ENCODE data around the gene PROB1.
"Not testable (repeated sequence)": the region's sequence is repeated elsewhere in the genome, so short reads cannot be mapped to it uniquely, and the experiment has no call there.

Gene PROB1

GRCh38 chr5:139394654-139395566 is at the start of gene PROB1:
Gene PROB1, minus strand, starts transcription at chr5:139395104. Its CDS starts 23 bp downstream, at chr5:139395081.
- no peak within 1 kb of the TSS for H3K27ac Mint-ChIP-seq
- peaks cover 30% of the 10 kb centered on the region for H3K27me3 Mint-ChIP-seq
- H3K4me3 Mint-ChIP-seq, result peak within 1 kb of the TSS; percentile 87
- CTCF ChIA-PET, result interaction anchor here (0.9 to 1.5 kb wide), 4 partner anchors 16 to 119 kb away, joined by 3 to 4 read pairs (median 3); no protein-coding TSS in a partner anchor
- no peak for DNase-seq
- H3K36me3 Mint-ChIP-seq, result peaks cover 4% of the 10 kb centered on the region
- H3K9me3 Mint-ChIP-seq, result no peaks in the 10 kb centered on the region
- H3K4me1 Mint-ChIP-seq, result peaks cover 54% of the 10 kb centered on the region

DNA sequence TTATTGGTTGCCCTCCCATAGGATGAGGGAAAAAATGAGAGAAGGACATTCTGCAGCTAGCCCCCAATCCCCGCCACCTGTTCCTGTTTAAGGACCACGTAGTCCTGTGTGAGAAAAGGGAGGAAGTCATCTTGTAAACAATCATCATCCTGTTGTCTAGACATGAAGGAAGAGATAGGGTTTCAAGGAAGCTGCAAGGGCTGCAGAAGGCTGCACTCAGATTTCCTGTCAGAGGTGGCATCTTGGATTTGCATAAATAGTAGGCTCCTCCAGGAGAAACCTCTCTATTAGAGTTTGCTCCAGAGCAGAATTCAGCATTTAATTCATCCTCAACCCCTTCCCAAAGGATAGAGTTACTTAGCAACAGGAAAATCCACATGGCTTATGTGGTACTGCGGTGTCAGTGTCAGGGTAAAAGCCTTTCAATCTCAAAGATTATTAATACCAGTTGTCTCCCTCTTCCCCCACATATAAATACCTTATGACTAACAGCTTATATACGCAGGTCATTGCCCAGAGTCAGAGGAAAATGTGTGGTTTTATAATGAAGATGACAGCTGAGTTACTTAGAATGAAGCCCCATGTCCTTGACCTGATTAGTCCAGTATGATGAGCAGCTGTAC is 49.0 kb upstream of the PROB1 start:
- CTCF ChIA-PET, result interaction anchor here (1.2 to 3.2 kb wide), 3 partner anchors 14 to 24 kb away, joined by 3 to 13 read pairs (median 7); no protein-coding TSS in a partner anchor
- Mint-ChIP-seq H3K27me3 (peaks cover 11% of the 10 kb centered on the region), H3K27ac (peak overlapping the region; percentile 84), H3K9me3 (no peaks in the 10 kb centered on the region), H3K4me3 (no peak overlapping the region), H3K4me1 (peaks cover 87% of the 10 kb centered on the region), H3K36me3 (peaks cover 2% of the 10 kb centered on the region)
- DNase-seq, result peak; percentile 37

- H3K27ac Mint-ChIP-seq, result not testable (repeated sequence)
- H3K4me1 Mint-ChIP-seq, result peaks cover 70% of the 10 kb centered on the region
- CTCF ChIA-PET, result interaction anchor here (1.0 to 8.7 kb wide), 4 partner anchors 17 to 62 kb away, joined by 3 to 63 read pairs (median 6); partner anchors contain the start of gene STING1
Measured at GRCh38 chr5:139440416-139440815, 45.5 kb upstream of the PROB1 start.

DNA sequence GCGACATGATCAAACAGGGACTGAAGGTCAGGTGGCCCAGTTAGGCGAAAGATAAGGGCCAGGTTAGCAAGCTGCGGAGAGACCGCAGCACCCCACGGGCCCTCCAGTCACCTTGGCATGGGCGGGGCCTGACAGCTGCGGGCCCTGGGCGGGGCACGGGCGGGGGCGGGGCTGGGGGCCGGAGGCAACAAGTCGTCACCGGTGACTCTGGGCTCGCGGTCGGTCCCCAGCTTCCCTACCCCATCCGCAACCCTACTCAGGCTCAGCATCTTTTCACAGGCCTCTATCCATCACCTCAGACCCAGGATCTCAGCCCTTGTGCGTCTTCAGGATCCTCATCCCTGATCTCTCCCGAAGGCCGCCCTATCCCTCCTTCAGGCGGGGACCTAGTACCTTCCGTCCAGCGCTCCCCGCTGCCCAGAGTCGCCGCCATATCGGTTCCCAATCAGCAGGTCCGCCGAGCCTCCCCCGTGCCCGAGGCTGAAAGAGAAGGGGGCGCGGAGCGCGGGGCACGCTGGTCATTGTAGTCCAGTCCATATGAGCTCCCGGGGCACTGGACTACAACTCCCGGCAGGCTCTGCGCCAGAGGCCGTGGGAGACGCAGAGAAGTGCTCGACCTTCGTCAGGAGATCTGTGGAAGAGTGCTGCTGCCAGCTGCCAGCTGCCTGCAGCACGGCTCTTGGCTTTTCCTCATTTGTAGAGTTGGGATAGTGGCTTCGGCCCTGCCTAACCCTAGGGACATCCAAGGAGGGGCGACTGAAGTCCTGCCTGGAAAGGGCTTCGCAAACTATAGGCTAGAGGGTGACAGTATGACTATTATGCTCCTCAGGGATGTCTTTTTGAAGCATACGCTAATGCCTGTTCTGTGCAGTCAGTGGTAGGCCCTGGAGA is 44.4 kb upstream of the PROB1 start, which contains the start of gene DNAJC18:
DNAJC18 (minus strand) TSS at position 513 of the 891 bp plus-strand sequence; CDS start at position 433, 80 bp downstream.
- H3K4me3 Mint-ChIP-seq, result peak within 1 kb of the TSS; percentile 98
- H3K4me1 Mint-ChIP-seq, result peaks cover 60% of the 10 kb centered on the region
- H3K27me3 Mint-ChIP-seq, result peaks cover 8% of the 10 kb centered on the region
- peaks cover 4% of the 10 kb centered on the region for H3K36me3 Mint-ChIP-seq
- peak; percentile 94 for DNase-seq
- CTCF ChIA-PET, result interaction anchor here (0.6 to 8.7 kb wide), 9 partner anchors 16 to 74 kb away, joined by 3 to 63 read pairs (median 3); no protein-coding TSS in a partner anchor
- no peaks in the 10 kb centered on the region for H3K9me3 Mint-ChIP-seq
- peak within 1 kb of the TSS; percentile 99 for H3K27ac Mint-ChIP-seq

More at GRCh38 chr5:139440416-139440815, 45.5 kb upstream of the PROB1 start:
- H3K9me3 Mint-ChIP-seq, H3K36me3 Mint-ChIP-seq, H3K27me3 Mint-ChIP-seq, DNase-seq, H3K4me3 Mint-ChIP-seq: not testable (repeated sequence)

DNA sequence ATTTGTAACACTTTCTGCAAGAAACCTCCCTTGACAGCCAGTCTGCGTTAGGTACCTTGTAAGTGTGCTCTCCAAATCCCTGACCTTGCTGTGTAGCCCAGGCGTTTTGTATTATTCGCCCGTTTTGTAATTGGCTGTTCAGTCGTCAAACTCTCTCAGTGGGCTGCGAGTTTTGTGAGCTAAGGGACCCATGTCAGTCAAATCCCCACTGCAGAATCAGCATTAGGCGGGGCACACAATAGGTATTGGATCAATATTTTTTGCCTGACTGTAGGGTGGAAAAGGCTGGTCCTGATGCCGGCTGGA is 43.8 kb upstream of the PROB1 start:
- peaks cover 4% of the 10 kb centered on the region for H3K36me3 Mint-ChIP-seq
- peak overlapping the region; percentile 99 for H3K27ac Mint-ChIP-seq
- H3K9me3 Mint-ChIP-seq, result no peaks in the 10 kb centered on the region
- no peak for DNase-seq
- peaks cover 54% of the 10 kb centered on the region for H3K4me1 Mint-ChIP-seq
- peaks cover 8% of the 10 kb centered on the region for H3K27me3 Mint-ChIP-seq
- CTCF ChIA-PET, result interaction anchor here (0.9 to 8.7 kb wide), 3 partner anchors 16 to 74 kb away, joined by 3 to 63 read pairs (median 4); no protein-coding TSS in a partner anchor
- peak overlapping the region; percentile 98 for H3K4me3 Mint-ChIP-seq

DNA sequence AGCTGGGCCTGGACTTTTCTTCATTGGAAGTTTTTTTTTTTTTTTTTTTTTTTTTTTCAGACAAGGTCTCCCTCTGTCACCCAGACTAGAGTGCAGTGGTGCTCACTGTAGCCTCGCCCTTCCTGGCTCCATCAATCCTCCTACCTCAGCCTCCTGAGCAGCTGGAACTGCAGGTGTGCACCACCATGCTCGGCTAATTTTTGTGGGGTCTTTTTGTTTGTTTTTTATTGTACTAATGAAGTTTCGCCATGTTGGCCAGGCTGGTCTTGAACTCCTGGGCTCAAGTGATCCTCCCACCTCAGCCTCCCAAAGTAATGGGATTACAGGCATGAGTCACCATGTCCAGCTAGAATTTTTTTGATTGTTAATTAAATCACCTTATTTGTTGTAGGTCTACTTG is 40.8 kb upstream of the PROB1 start:
- CTCF ChIA-PET, result interaction anchor here (0.8 to 8.7 kb wide), 3 partner anchors 13 to 23 kb away, joined by 3 to 63 read pairs (median 4); no protein-coding TSS in a partner anchor
- peaks cover 5% of the 10 kb centered on the region for H3K27me3 Mint-ChIP-seq
- H3K27ac Mint-ChIP-seq, result no peak overlapping the region
- peaks cover 4% of the 10 kb centered on the region for H3K36me3 Mint-ChIP-seq
- H3K4me1 Mint-ChIP-seq, result peaks cover 30% of the 10 kb centered on the region
- no peak overlapping the region for H3K4me3 Mint-ChIP-seq
- no peak for DNase-seq
- no peaks in the 10 kb centered on the region for H3K9me3 Mint-ChIP-seq

GRCh38 chr5:139431706-139432105 is 36.8 kb upstream of the PROB1 start:
- DNase-seq, result no peak
- Mint-ChIP-seq H3K36me3 (peaks cover 8% of the 10 kb centered on the region), H3K9me3 (no peaks in the 10 kb centered on the region), H3K4me3 (no peak overlapping the region), H3K4me1 (peaks cover 7% of the 10 kb centered on the region), H3K27me3 (no peaks in the 10 kb centered on the region), H3K27ac (no peak overlapping the region)
- CTCF ChIA-PET, result interaction anchor here (8.7 kb wide), 1 partner anchor 9 kb away, joined by 63 read pairs; no protein-coding TSS in a partner anchor

DNA sequence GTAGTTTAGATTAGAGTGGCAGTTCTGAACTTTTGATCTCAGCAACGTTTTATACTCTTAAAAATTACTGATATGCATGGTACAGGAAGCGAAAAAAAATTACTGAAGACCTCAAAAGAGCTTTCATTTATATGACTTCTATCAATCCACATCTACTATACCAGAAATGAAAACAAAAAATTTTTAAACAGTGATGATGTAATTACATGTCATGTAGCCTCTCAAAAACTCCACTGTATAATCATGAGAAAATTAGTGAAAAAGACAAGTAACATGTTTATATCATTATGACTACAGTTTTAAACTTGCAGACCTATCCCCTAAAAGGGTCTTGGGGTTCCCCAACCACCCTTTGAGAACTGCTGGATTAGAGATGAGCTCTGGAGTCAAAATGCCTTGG is 35.1 kb upstream of the PROB1 start:
- Mint-ChIP-seq H3K36me3 (peaks cover 8% of the 10 kb centered on the region), H3K4me1 (peaks cover 7% of the 10 kb centered on the region), H3K27me3 (no peaks in the 10 kb centered on the region), H3K27ac (no peak overlapping the region), H3K9me3 (no peaks in the 10 kb centered on the region), H3K4me3 (no peak overlapping the region)
- CTCF ChIA-PET, result interaction anchor here (0.6 to 1.3 kb wide), 4 partner anchors 14 to 206 kb away, joined by 3 to 6 read pairs (median 3); no protein-coding TSS in a partner anchor
- DNase-seq, result no peak

DNA sequence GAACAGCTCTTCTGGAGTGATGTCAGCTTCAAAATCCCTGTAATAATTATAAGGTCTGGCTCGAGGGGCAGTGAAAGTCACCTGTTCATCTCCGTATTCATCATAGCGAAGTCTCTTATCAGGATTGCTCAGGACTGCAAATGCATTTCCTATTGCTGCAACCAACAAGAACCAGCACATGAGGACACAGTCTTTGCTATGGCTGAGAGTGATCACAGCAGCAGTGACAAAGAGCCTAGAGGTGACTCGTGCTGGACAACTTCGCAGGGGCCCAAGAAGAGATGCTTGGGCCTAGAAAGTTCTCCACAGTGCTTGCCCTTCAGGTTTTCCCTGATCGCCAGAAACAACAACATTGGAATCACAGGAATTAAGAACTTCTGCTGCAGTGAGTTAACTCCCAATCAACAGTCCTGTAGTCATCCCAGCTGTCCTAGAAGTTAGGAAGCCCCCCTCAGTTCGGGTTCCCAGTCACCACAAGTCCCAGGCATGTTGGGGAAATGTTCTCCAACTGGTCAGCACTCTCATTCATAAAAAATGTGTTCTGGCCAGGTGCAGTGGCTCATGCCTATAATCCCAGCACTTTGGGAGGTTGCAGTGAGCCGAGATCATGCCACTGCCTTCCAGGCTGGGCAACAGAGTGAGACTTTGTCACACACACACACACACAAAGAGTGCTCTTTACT is 31.4 kb upstream of the PROB1 start:
- CTCF ChIA-PET, result interaction anchor here (1.1 to 9.6 kb wide), 4 partner anchors 10 to 88 kb away, joined by 3 to 436 read pairs (median 34); partner anchors contain the start of gene DNAJC18
- Mint-ChIP-seq H3K36me3 (peaks cover 26% of the 10 kb centered on the region), H3K9me3 (no peaks in the 10 kb centered on the region), H3K4me3 (no peak overlapping the region), H3K27ac (no peak overlapping the region), H3K27me3 (no peaks in the 10 kb centered on the region), H3K4me1 (peaks cover 19% of the 10 kb centered on the region)
- no peak for DNase-seq

GRCh38 chr5:139425497-139425896 is 30.6 kb upstream of the PROB1 start:
- Mint-ChIP-seq H3K27me3 (no peaks in the 10 kb centered on the region), H3K9me3 (no peaks in the 10 kb centered on the region), H3K27ac (no peak overlapping the region), H3K4me3 (no peak overlapping the region), H3K4me1 (peaks cover 19% of the 10 kb centered on the region), H3K36me3 (peaks cover 26% of the 10 kb centered on the region)
- CTCF ChIA-PET, result interaction anchor here (1.1 to 9.6 kb wide), 4 partner anchors 11 to 89 kb away, joined by 3 to 436 read pairs (median 34); partner anchors contain the start of gene DNAJC18
- no peak for DNase-seq

DNA sequence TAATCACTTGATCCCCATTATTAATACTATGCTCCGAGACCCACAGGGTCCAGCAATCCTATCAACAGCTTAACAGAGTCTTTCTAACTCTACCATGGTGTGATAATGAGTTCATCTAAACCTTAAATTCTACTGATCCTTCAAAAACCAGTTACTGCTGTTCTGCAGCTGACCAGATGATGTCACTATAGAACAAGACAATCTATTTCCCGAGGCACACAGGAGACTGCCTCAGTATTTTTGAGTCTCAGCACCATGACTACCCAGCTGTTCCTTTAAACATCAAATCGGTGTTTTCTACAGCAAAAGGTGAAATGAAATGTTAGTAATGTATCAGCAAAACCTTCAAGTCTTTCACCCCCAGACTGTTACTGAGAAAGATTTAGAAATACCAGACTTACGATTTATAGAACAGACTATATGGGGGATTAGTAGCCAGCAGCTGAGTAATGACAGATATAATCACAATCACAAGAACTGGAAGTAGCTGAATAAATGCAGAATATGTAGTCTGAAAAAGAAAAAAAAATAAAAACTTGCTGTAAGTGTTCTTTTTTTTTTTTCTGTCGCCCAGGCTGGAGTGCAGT is 27.5 kb upstream of the PROB1 start:
- H3K4me3 Mint-ChIP-seq, result no peak overlapping the region
- DNase-seq, result peak; percentile 68
- H3K9me3 Mint-ChIP-seq, result no peaks in the 10 kb centered on the region
- peaks cover 27% of the 10 kb centered on the region for H3K4me1 Mint-ChIP-seq
- H3K27ac Mint-ChIP-seq, result peak overlapping the region; percentile 8
- peaks cover 27% of the 10 kb centered on the region for H3K36me3 Mint-ChIP-seq
- H3K27me3 Mint-ChIP-seq, result no peaks in the 10 kb centered on the region
- CTCF ChIA-PET, result interaction anchor here (0.6 to 9.6 kb wide), 32 partner anchors 8 to 344 kb away, joined by 3 to 436 read pairs (median 5); partner anchors contain the start of genes DNAJC18, SPATA24, STING1 and UBE2D2
